ENCODE measurements around the gene FAM161B. TPM values are rescaled to one million over a fixed set of nuclear protein-coding genes. Genes with fewer than 3 reads are reported as not detected.
"Not testable (repeated sequence)": the region's sequence is repeated elsewhere in the genome, so short reads cannot be mapped to it uniquely, and the experiment has no call there.

FAM161B gene
- total RNA-seq, 1 donor from 2014 or later: 0.13 TPM

DNA sequence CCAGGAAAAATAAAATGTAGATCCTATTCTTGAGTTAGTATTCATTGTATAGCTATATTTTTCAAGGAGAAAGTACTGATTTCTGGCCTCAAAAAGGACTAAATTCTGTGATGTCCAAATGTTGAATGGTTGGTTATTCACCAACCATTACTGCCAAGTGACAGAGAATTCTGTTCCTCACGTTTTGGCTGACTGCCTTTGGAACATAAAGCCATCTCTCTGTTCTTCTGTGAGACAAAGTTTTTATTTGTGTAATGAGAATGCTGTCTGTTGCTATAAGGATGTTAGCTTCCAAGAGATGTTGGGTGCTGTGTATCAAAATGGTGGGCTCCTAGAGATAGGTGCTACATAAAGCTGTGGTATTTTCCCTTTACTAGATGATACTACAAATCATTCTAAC is 54.0 kb downstream of the FAM161B start:
- Mint-ChIP-seq H3K27ac (no peak overlapping the region), H3K4me1 (no peaks in the 10 kb centered on the region), H3K9me3 (no peaks in the 10 kb centered on the region), H3K27me3 (ENCODE audit: insufficient read depth, low read depth) (no peaks in the 10 kb centered on the region), H3K4me3 (no peak overlapping the region), H3K36me3 (peaks cover 29% of the 10 kb centered on the region)
- Histone ChIP-seq H3K9ac (no peak overlapping the region), H3K36me3 (peaks cover 12% of the 10 kb centered on the region), H3K4me1 (no peaks in the 10 kb centered on the region), H2AFZ (replicated peaks) (no peak overlapping the region), H3F3A (ENCODE audit: low read depth) (no peaks in the 10 kb centered on the region), H3K79me2 (ENCODE audit: low read depth) (peaks cover 27% of the 10 kb centered on the region), H3K27ac (no peak overlapping the region), H4K20me1 (ENCODE audit: low read depth) (peaks cover 9% of the 10 kb centered on the region), H3K9me3 (ENCODE audit: low read depth) (no peaks in the 10 kb centered on the region), H3K4me2 (no peak overlapping the region), H3K27me3 (no peaks in the 10 kb centered on the region), H3K4me3 (no peak overlapping the region)
- no peak for DNase-seq (ENCODE audit: low spot score)
- TF ChIP-seq EZH2 (IDR thresholded peaks at IDR 0.05) (no peak), EZH2phosphoT487 (IDR thresholded peaks at IDR 0.05) (no peak)
- TF ChIP-seq, protein P1, sequence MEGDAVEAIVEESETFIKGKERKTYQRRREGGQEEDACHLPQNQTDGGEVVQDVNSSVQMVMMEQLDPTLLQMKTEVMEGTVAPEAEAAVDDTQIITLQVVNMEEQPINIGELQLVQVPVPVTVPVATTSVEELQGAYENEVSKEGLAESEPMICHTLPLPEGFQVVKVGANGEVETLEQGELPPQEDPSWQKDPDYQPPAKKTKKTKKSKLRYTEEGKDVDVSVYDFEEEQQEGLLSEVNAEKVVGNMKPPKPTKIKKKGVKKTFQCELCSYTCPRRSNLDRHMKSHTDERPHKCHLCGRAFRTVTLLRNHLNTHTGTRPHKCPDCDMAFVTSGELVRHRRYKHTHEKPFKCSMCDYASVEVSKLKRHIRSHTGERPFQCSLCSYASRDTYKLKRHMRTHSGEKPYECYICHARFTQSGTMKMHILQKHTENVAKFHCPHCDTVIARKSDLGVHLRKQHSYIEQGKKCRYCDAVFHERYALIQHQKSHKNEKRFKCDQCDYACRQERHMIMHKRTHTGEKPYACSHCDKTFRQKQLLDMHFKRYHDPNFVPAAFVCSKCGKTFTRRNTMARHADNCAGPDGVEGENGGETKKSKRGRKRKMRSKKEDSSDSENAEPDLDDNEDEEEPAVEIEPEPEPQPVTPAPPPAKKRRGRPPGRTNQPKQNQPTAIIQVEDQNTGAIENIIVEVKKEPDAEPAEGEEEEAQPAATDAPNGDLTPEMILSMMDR (IDR thresholded peaks at IDR 0.05): no peak

DNA sequence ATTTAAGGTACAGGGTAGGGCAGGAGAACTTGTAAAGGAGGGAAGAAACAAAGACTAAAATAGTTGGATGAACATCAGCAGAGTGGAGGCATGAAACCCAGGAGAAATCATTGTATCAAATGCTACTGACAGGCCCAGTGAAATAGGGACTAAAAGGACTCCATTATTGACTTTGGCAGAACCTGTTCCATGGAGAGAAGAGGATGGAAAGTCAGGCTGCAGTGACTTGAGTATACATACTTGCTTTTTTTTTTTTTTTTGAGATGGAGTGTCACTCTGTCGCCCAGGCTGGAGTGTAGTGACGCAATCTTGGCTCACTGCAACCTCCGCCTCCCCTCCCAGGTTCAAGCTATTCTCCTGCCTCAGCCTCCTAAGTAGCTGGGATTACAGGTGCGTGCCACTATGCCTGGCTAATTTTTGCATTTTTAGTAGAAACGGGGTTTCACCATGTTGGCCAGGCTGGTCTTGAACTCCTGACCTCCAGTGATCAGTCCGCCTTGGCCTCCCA is 55.7 kb downstream of the FAM161B start:
- not testable (repeated sequence) for H3K9me3 Mint-ChIP-seq; DNase-seq (ENCODE audit: low spot score); H3K27ac ChIP-seq; H3K4me2 ChIP-seq; H3F3A ChIP-seq (ENCODE audit: low read depth); H3K4me1 Mint-ChIP-seq; H4K20me1 ChIP-seq (ENCODE audit: low read depth); H3K27me3 Mint-ChIP-seq (ENCODE audit: insufficient read depth, low read depth); H3K4me1 ChIP-seq; H3K27me3 ChIP-seq; H3K9me3 ChIP-seq (ENCODE audit: low read depth); H3K4me3 ChIP-seq; H3K9ac ChIP-seq; H3K4me3 Mint-ChIP-seq; H3K27ac Mint-ChIP-seq; H2AFZ ChIP-seq (replicated peaks)
- Histone ChIP-seq H3K36me3 (peaks cover 12% of the 10 kb centered on the region), H3K79me2 (ENCODE audit: low read depth) (peaks cover 44% of the 10 kb centered on the region)
- H3K36me3 Mint-ChIP-seq: peaks cover 26% of the 10 kb centered on the region

DNA sequence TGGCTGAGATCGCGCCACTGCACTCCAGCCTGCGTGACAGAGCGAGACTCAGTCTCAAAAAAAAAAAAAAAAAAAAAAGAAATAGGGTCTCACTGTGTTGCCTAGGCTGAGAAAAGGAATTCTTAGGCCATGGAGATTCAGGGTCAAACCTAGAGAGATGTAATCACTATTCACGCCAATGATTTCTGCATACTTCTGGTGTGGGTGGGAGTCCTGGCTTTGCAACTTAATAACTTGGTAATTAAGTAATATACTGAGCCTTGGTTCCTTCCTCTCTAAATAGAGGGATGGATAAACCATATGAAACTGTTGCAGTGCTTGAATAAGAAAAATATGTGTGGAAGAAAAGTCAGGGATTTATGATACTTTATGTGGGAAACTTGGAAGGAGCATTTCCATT is 60.5 kb downstream of the FAM161B start:
- Histone ChIP-seq H3K4me2 (no peak overlapping the region), H2AFZ (replicated peaks) (no peak overlapping the region), H3K27me3 (no peaks in the 10 kb centered on the region), H3K9ac (no peak overlapping the region), H3K36me3 (peaks cover 6% of the 10 kb centered on the region), H3K79me2 (ENCODE audit: low read depth) (peaks cover 85% of the 10 kb centered on the region), H3K4me1 (peaks cover 10% of the 10 kb centered on the region), H3K4me3 (no peak overlapping the region), H3K9me3 (ENCODE audit: low read depth) (no peaks in the 10 kb centered on the region), H3K27ac (no peak overlapping the region), H3F3A (ENCODE audit: low read depth) (peaks cover 29% of the 10 kb centered on the region), H4K20me1 (ENCODE audit: low read depth) (peaks cover 21% of the 10 kb centered on the region)
- TF ChIP-seq, protein P1 (IDR thresholded peaks at IDR 0.05): no peak
- TF ChIP-seq EZH2 (IDR thresholded peaks at IDR 0.05): no peak
- TF ChIP-seq EZH2phosphoT487 (IDR thresholded peaks at IDR 0.05): no peak
- Mint-ChIP-seq H3K36me3 (peaks cover 10% of the 10 kb centered on the region), H3K27ac (no peak overlapping the region), H3K4me1 (peaks cover 35% of the 10 kb centered on the region), H3K4me3 (no peak overlapping the region), H3K9me3 (no peaks in the 10 kb centered on the region), H3K27me3 (ENCODE audit: insufficient read depth, low read depth) (no peaks in the 10 kb centered on the region)
- DNase-seq (ENCODE audit: low spot score): no peak

DNA sequence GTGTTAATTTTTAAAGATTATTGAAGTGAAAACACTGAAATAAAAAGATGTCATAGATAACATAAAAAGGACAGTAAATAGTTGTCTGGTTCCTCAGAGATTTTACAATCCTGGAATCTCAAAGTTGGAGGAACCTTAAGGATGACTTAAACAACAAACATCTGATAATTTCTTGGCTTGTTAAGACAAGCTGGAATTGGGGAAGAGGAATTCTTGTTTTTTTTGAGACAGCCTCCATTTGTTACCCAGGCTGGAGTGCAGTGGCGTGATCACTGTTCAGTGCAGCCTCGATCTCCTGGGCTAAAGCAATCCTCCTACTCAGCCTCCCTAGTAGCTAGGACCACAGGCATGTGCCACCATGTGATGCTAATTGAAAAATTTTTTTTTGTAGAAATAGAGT is 60.9 kb downstream of the FAM161B start:
- no peak overlapping the region for H3K27ac ChIP-seq
- peaks cover 10% of the 10 kb centered on the region for H3K4me1 ChIP-seq
- Mint-ChIP-seq H3K27me3 (ENCODE audit: insufficient read depth, low read depth) (no peaks in the 10 kb centered on the region), H3K4me3 (no peak overlapping the region), H3K36me3 (peaks cover 9% of the 10 kb centered on the region), H3K9me3 (no peaks in the 10 kb centered on the region), H3K4me1 (peaks cover 35% of the 10 kb centered on the region), H3K27ac (no peak overlapping the region)
- peak overlapping the region; percentile 94 for H3K4me2 ChIP-seq
- no peaks in the 10 kb centered on the region for H3K9me3 ChIP-seq (ENCODE audit: low read depth)
- peaks cover 21% of the 10 kb centered on the region for H4K20me1 ChIP-seq (ENCODE audit: low read depth)
- no peak for DNase-seq (ENCODE audit: low spot score)
- H3K9ac ChIP-seq: peak overlapping the region; percentile 76
- TF ChIP-seq, protein P1 (IDR thresholded peaks at IDR 0.05): no peak
- TF ChIP-seq EZH2phosphoT487 (IDR thresholded peaks at IDR 0.05) (no peak), EZH2 (IDR thresholded peaks at IDR 0.05) (no peak)
- no peak overlapping the region for H2AFZ ChIP-seq (replicated peaks)
- H3K27me3 ChIP-seq: no peaks in the 10 kb centered on the region
- H3F3A ChIP-seq (ENCODE audit: low read depth): peaks cover 29% of the 10 kb centered on the region
- peaks cover 85% of the 10 kb centered on the region for H3K79me2 ChIP-seq (ENCODE audit: low read depth)
- H3K36me3 ChIP-seq: peaks cover 6% of the 10 kb centered on the region
- no peak overlapping the region for H3K4me3 ChIP-seq

Measured in neural progenitor cell (in vitro differentiated cells).